Measurements from ENCODE around the gene KIF5C.

- TF ChIP-seq JUND (IDR thresholded peaks at IDR 0.05) (no peak), CTCF (IDR thresholded peaks at IDR 0.05; ENCODE audit: low read depth, low read length, missing input control) (no peak), MAX (IDR thresholded peaks at IDR 0.05) (no peak), RAD21 (IDR thresholded peaks at IDR 0.05) (no peak), RXRA (IDR thresholded peaks at IDR 0.05) (no peak), TAF1 (conservative IDR thresholded peaks at IDR 0.05) (no peak), YY1 (IDR thresholded peaks at IDR 0.05) (no peak), REST (IDR thresholded peaks at IDR 0.05) (no peak), SP1 (IDR thresholded peaks at IDR 0.05) (no peak), GABPA (IDR thresholded peaks at IDR 0.05 in 1 of 2, conservative IDR thresholded peaks at IDR 0.05 in 1 of 2) (no peak), FOXA1 (IDR thresholded peaks at IDR 0.05) (no peak)
Observed at GRCh38 chr2:148893906-148894305, 18.9 kb downstream of the KIF5C start.
